ENCODE measurements around the gene RUBCN.
"Not testable (repeated sequence)": the region's sequence is repeated elsewhere in the genome, so short reads cannot be mapped to it uniquely, and the experiment has no call there.

The RUBCN gene

GRCh38 chr3:197656129-197656528, 80.6 kb downstream of the RUBCN start:
- not testable (repeated sequence) for DNase-seq

DNA sequence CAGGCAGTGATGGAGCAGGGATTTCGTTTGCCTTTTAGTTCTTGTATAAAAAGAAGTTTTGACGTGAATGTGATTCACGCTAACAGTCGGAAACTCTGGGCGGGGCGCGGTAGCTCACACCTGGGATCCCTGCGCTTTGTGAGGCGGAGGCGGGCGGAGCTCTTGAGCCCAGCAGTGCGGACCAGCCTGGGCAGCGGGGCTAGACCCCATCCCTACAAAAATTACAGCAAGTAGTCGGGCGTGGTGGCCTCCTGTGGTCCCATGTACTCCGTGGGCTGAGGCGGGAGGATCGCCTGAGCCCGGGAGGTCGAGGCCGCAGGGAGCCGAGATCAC, 81.7 kb downstream of the RUBCN start:
- DNase-seq = not testable (repeated sequence)

GRCh38 chr3:197654090-197654997, 82.4 kb downstream of the RUBCN start:
- DNase-seq = not testable (repeated sequence)

DNA sequence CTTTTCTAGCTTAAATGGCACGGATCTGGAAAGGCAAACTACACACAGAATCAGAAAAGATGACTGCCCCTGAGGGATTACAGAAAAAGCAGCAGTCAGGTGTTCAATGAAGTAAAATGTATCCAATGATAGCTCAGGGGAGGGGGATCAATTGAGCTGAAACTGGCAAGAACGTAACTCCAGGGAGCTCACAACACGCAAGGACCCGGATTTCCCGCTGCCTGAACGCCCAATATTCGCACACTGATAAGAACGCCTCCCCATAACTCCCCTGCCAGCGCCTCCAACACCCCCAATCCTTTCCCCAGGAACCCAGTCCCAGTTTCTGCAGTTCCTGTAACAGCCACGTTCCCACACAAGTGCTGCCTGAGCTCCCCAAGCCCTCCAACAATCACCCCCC, 83.8 kb downstream of the RUBCN start:
- not testable (repeated sequence) for DNase-seq

GRCh38 chr3:197647649-197648048, 89.1 kb downstream of the RUBCN start:
- DNase-seq = not testable (repeated sequence)

DNA sequence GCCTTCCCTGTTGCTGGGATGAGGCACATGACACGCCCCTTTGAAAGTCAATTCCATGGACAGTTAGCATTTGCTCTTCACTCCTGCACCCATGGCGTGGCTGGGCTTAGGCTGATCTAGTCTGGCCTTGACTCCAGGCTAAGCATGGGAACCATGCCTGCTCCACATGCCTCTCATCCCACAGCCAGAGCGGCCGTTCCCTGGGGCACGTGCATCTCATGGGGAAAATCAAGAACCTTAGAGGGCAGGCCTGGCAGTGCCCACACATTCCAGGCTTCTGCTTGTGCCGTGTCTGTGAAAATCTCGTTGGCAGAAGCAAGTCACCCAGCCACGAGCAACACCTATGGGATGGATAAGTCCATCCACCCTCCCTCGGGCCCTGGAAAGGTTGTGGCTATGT, 89.5 kb downstream of the RUBCN start:
- not testable (repeated sequence) for DNase-seq

- not testable (repeated sequence) for DNase-seq
Measured at GRCh38 chr3:197646294-197646693, 90.4 kb downstream of the RUBCN start.

DNA sequence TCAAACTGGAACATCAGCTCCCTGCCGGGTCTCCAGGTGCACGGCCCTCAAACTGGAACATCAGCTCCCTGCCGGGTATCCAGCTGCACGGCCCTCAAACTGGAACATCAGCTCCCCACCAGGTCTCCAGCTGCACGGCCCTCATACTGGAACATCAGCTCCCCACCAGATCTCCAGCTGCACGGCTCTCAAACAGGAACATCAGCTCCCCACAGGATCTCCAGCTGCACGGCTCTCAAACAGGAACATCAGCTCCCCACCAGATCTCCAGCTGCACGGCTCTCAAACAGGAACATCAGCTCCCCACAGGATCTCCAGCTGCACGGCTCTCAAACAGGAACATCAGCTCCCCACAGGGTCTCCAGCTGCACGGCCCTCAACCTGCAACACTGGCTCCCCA, 99.1 kb downstream of the RUBCN start:
- DNase-seq = not testable (repeated sequence)

GRCh38 chr3:197631989-197632388, 104.7 kb downstream of the RUBCN start:
- not testable (repeated sequence) for DNase-seq

DNA sequence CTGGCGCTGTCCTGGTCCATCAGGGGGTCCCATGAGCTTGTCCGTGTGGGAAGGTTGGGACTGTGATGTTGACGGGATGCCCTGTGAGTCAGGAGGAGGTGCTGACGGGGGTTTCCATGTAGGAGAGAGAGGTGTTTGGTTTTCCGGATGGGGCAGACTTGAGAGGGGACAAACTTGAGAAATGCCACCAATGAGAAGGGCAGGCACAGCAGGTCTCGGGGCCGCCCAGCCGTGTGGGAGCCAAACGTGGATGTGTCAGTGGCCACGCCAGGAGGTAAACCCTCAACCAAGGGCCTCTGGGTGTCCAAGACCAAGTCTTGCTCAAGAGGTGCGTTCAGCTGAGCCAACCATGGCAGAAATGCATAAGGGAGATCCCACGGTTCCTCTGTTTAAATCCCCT, 105.9 kb downstream of the RUBCN start:
- DNase-seq = not testable (repeated sequence)

- DNase-seq = not testable (repeated sequence)
Measured at GRCh38 chr3:197629286-197629685, 107.4 kb downstream of the RUBCN start.

GRCh38 chr3:197627772-197628523, 108.8 kb downstream of the RUBCN start:
- DNase-seq = not testable (repeated sequence)

DNA sequence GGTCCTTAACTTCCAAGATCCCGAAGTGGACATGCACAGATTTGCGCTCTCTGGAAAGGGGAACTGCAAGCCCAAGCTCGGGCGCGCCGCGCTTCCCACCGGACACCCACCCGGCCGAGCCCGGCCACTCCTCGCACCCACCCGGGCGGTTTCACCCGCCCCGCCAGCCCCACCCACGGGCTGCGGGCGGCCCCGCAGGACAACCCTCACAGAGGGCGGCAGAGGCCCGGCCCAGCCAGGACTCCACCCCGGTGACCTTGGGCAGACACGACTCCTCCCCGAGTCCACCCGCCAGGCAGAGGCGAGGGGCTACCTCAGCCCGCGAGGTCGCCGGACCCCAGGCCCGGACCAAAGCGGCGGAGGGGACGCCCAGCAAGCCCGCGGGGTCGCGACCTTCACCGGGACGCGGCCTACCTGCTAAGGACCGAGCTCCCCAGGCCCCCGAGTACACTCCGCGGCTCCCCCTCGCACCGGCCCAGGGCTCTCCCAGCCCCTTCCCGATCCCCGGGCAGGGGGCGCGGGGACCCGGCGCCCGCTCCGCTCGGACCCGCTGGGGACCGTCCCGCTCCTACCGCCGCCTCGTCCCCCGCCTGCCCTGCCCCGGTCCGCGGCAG, 109.4 kb downstream of the RUBCN start:
- DNase-seq = not testable (repeated sequence)

DNA sequence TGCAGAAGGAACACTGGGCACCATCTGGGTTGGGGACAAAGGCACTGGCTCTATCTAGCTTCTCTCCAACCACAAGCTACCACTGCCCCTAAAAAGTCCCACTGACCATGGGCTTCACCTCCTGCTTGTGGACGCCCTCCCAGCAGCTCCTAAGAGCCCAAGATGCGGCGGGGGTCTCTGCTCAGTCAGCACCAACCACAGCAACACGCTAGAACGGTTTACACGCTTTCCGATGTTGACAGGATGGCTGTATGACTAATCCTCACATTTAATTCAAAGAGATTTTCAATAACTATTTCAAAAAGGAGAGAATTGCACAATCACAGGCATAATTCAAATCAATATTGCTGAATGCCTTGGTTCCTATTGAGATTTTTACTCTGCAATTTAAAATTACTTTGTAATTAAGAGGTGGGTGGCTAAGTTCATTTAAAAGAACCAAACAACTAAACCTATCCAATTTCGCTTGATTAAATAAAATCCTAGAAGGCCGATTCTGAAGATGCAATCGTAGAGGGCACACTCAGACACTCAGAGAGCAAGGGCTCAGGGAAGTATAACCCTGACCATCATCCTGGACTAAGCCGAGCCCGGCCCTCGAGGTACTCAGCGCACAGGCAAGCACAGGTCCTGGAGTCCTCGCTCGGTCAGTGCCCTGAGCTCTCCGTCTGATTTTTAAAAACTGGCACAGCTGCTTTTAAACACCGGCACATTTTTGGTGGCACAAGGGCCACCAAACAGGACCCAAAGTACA, 110.1 kb downstream of the RUBCN start:
- not testable (repeated sequence) for DNase-seq

DNA sequence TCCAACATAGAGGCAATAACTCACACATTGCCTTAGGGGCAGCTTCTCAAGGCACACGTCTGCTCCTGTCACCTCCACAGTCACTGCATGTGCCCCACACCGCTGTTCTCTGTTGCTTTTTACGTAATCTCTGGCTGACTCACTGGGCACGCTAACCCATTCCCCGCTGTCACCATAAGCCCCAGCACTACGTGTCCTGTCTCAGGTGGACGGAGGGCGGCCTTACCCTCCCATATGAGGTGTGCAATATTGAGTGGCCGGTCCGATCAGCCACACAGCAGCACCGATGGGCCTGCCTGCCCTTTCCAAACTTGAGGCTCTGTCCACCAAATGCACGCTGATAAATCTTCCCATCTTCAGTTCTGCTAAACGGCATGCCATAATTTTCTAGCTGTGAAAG, 115.2 kb downstream of the RUBCN start:
- DNase-seq = not testable (repeated sequence)
